Duodenal mucosa (tissue), 2 donors: Measurements from ENCODE around the gene SAP130.

Experiments
- H3K27ac ChIP-seq: one replicate; pipeline ENCODE4 v1.7.0; 2013; ENCODE audit warnings: low read depth, low read length
- H3K27me3 ChIP-seq, 2 donors: one replicate each; pipeline ENCODE4 v1.7.0; 2013; ENCODE audit warnings: low read length in 2 of 2, control low read depth in 1 of 2; ENCODE audit not compliant: insufficient read depth in 2 of 2, control insufficient read depth in 1 of 2
- H3K36me3 ChIP-seq, 2 donors: one replicate each; pipeline ENCODE4 v1.7.0; 2013; ENCODE audit warnings: low read length in 2 of 2, control low read depth in 1 of 2; ENCODE audit not compliant: insufficient read depth in 2 of 2, control insufficient read depth in 1 of 2
- H3K4me1 ChIP-seq, 2 donors: one replicate each; pipeline ENCODE4 v1.7.0; 2013; ENCODE audit warnings: low read length in 2 of 2, control low read depth in 1 of 2; ENCODE audit not compliant: insufficient read depth in 2 of 2, control insufficient read depth in 1 of 2
- H3K4me3 ChIP-seq, 2 donors: one replicate each; pipeline ENCODE4 v1.7.0; 2013; ENCODE audit warnings: low read length in 2 of 2, low read depth in 1 of 2
- H3K9ac ChIP-seq, 2 donors: one replicate each; pipeline ENCODE4 v1.7.0; 2013; ENCODE audit warnings: low read length in 2 of 2, low read depth in 1 of 2
- H3K9me3 ChIP-seq, 2 donors: one replicate each; pipeline ENCODE4 v1.7.0; 2013; ENCODE audit warnings: low read length in 2 of 2, control low read depth in 1 of 2; ENCODE audit not compliant: control insufficient read depth in 1 of 2

SAP130 gene

GRCh38 chr2:127993659-127994058 is 34.2 kb downstream of the SAP130 start:
- Histone ChIP-seq H3K4me3 (no peak overlapping the region), H3K4me1 (no peaks in the 10 kb centered on the region), H3K36me3 (peaks cover 29 to 60% of the 10 kb centered on the region in 2 donors), H3K27me3 (no peaks in the 10 kb centered on the region), H3K27ac (no peak overlapping the region), H3K9me3 (no peaks in the 10 kb centered on the region), H3K9ac (no peak overlapping the region)

GRCh38 chr2:127991742-127992141 is 36.1 kb downstream of the SAP130 start:
- Histone ChIP-seq H3K9ac (no peak overlapping the region), H3K4me3 (no peak overlapping the region), H3K9me3 (no peaks in the 10 kb centered on the region), H3K36me3 (peaks cover 19 to 60% of the 10 kb centered on the region in 2 donors), H3K27me3 (no peaks in the 10 kb centered on the region), H3K27ac (no peak overlapping the region), H3K4me1 (no peaks in the 10 kb centered on the region)

GRCh38 chr2:127986548-127987079 is 41.2 kb downstream of the SAP130 start:
- Histone ChIP-seq H3K27me3 (no peaks in the 10 kb centered on the region), H3K4me1 (no peaks in the 10 kb centered on the region), H3K36me3 (peaks cover 37 to 72% of the 10 kb centered on the region in 2 donors), H3K27ac (no peak overlapping the region), H3K9ac (no peak overlapping the region), H3K9me3 (no peaks in the 10 kb centered on the region), H3K4me3 (no peak overlapping the region)

GRCh38 chr2:127985735-127986134 is 42.1 kb downstream of the SAP130 start:
- H3K27me3 ChIP-seq: no peaks in the 10 kb centered on the region
- H3K9ac ChIP-seq: no peak overlapping the region
- no peak overlapping the region for H3K27ac ChIP-seq
- H3K36me3 ChIP-seq: peaks cover 37 to 75% of the 10 kb centered on the region in 2 donors
- H3K4me3 ChIP-seq: no peak overlapping the region
- no peaks in the 10 kb centered on the region for H3K4me1 ChIP-seq
- no peaks in the 10 kb centered on the region for H3K9me3 ChIP-seq

GRCh38 chr2:127985026-127985734 is 42.7 kb downstream of the SAP130 start:
- Histone ChIP-seq H3K9me3 (no peaks in the 10 kb centered on the region), H3K4me1 (no peaks in the 10 kb centered on the region), H3K27me3 (no peaks in the 10 kb centered on the region), H3K36me3 (peaks cover 37 to 79% of the 10 kb centered on the region in 2 donors), H3K27ac (no peak overlapping the region), H3K9ac (no peak overlapping the region), H3K4me3 (no peak overlapping the region)

- no peak overlapping the region for H3K4me3 ChIP-seq
- H3K36me3 ChIP-seq: peaks cover 35 to 79% of the 10 kb centered on the region in 2 donors
- H3K27ac ChIP-seq: no peak overlapping the region
- H3K27me3 ChIP-seq: no peaks in the 10 kb centered on the region
- H3K4me1 ChIP-seq: no peaks in the 10 kb centered on the region
- no peak overlapping the region for H3K9ac ChIP-seq
- no peaks in the 10 kb centered on the region for H3K9me3 ChIP-seq
Observed at GRCh38 chr2:127984551-127984950, 43.3 kb downstream of the SAP130 start.

GRCh38 chr2:127969446-127969845 is 58.4 kb downstream of the SAP130 start:
- Histone ChIP-seq H3K27me3 (no peaks in the 10 kb centered on the region), H3K4me3 (no peak overlapping the region), H3K9ac (no peak overlapping the region), H3K4me1 (no peaks in the 10 kb centered on the region), H3K36me3 (peaks cover 14 to 34% of the 10 kb centered on the region in 2 donors), H3K27ac (no peak overlapping the region), H3K9me3 (no peaks in the 10 kb centered on the region)

- no peaks in the 10 kb centered on the region for H3K9me3 ChIP-seq
- H3K9ac ChIP-seq: no peak overlapping the region
- H3K4me1 ChIP-seq: no peaks in the 10 kb centered on the region
- H3K36me3 ChIP-seq: peaks cover 12 to 32% of the 10 kb centered on the region in 2 donors
- no peaks in the 10 kb centered on the region for H3K27me3 ChIP-seq
- no peak overlapping the region for H3K4me3 ChIP-seq
- no peak overlapping the region for H3K27ac ChIP-seq
Observed at GRCh38 chr2:127968610-127969339, 59.1 kb downstream of the SAP130 start.

GRCh38 chr2:127961729-127962128 is 66.1 kb downstream of the SAP130 start:
- peaks cover 22 to 39% of the 10 kb centered on the region in 2 donors for H3K36me3 ChIP-seq
- H3K27me3 ChIP-seq: no peaks in the 10 kb centered on the region
- no peaks in the 10 kb centered on the region for H3K4me1 ChIP-seq
- H3K27ac ChIP-seq: no peak overlapping the region
- H3K4me3 ChIP-seq: no peak overlapping the region
- H3K9ac ChIP-seq: no peak overlapping the region
- H3K9me3 ChIP-seq: no peaks in the 10 kb centered on the region

GRCh38 chr2:127957240-127957639 is 70.6 kb downstream of the SAP130 start:
- H3K9me3 ChIP-seq: no peaks in the 10 kb centered on the region
- H3K9ac ChIP-seq: no peak overlapping the region
- no peaks in the 10 kb centered on the region for H3K27me3 ChIP-seq
- H3K4me3 ChIP-seq: no peak overlapping the region
- H3K36me3 ChIP-seq: peaks cover 22 to 41% of the 10 kb centered on the region in 2 donors
- H3K27ac ChIP-seq: no peak overlapping the region
- H3K4me1 ChIP-seq: peaks cover 17 to 23% of the 10 kb centered on the region in 2 donors
